ENCODE data around the gene FAM24A.
"Not testable (repeated sequence)": the region's sequence is repeated elsewhere in the genome, so short reads cannot be mapped to it uniquely, and the experiment has no call there.

The FAM24A gene

GRCh38 chr10:122910310-122910709 is at the start of gene FAM24A:
FAM24A (plus strand) TSS chr10:122910610; CDS start chr10:122911635, 1,025 bp downstream.
- DNase-seq (ENCODE audit: low spot score), result no peak

- no peak for DNase-seq (ENCODE audit: low spot score)
These were observed 48.7 kb upstream of the FAM24A start for GRCh38 chr10:122861711-122862161.

- no peak for DNase-seq (ENCODE audit: low spot score)
These were observed 46.9 kb upstream of the FAM24A start for GRCh38 chr10:122863216-122864193.

- DNase-seq (ENCODE audit: low spot score), result no peak
These were observed 46.2 kb upstream of the FAM24A start for GRCh38 chr10:122864194-122864592.

GRCh38 chr10:122864901-122865300 is 45.5 kb upstream of the FAM24A start:
- no peak for DNase-seq (ENCODE audit: low spot score)

GRCh38 chr10:122866757-122867482 is 43.5 kb upstream of the FAM24A start:
- DNase-seq (ENCODE audit: low spot score), result not testable (repeated sequence)

GRCh38 chr10:122868768-122869167 is 41.6 kb upstream of the FAM24A start:
- not testable (repeated sequence) for DNase-seq (ENCODE audit: low spot score)

- DNase-seq (ENCODE audit: low spot score), result not testable (repeated sequence)
These were observed 38.5 kb upstream of the FAM24A start for GRCh38 chr10:122871947-122872346.

- no peak for DNase-seq (ENCODE audit: low spot score)
These were observed 34.5 kb upstream of the FAM24A start for GRCh38 chr10:122875843-122876466.

GRCh38 chr10:122876467-122876855 is 33.9 kb upstream of the FAM24A start:
- DNase-seq (ENCODE audit: low spot score), result no peak

- no peak for DNase-seq (ENCODE audit: low spot score)
These were observed 33.1 kb upstream of the FAM24A start for GRCh38 chr10:122877264-122877663.

- peak; percentile 22 for DNase-seq (ENCODE audit: low spot score)
These were observed 31.5 kb upstream of the FAM24A start for GRCh38 chr10:122878799-122879338.

GRCh38 chr10:122879339-122880273 is 30.8 kb upstream of the FAM24A start, which contains the start of gene FAM24B:
FAM24B (minus strand) TSS chr10:122879581; CDS start chr10:122850515, 29,066 bp downstream.
- DNase-seq (ENCODE audit: low spot score), result peak; percentile 98

GRCh38 chr10:122882766-122883165 is 27.6 kb upstream of the FAM24A start:
- DNase-seq (ENCODE audit: low spot score), result no peak

GRCh38 chr10:122884166-122884565 is 26.2 kb upstream of the FAM24A start:
- DNase-seq (ENCODE audit: low spot score), result no peak

- no peak for DNase-seq (ENCODE audit: low spot score)
These were observed 16.0 kb upstream of the FAM24A start for GRCh38 chr10:122894261-122894944.

GRCh38 chr10:122903861-122904260 is 6.5 kb upstream of the FAM24A start:
- DNase-seq (ENCODE audit: low spot score), result not testable (repeated sequence)

GRCh38 chr10:122911889-122912484 is 1.6 kb downstream of the FAM24A start:
- DNase-seq (ENCODE audit: low spot score), result peak; percentile 47

GRCh38 chr10:122915700-122916099 is 5.3 kb downstream of the FAM24A start:
- no peak for DNase-seq (ENCODE audit: low spot score)

- no peak for DNase-seq (ENCODE audit: low spot score)
These were observed 19.7 kb downstream of the FAM24A start for GRCh38 chr10:122930140-122930539.
